K562 (cell line): Measurements from ENCODE around the gene ADRB2. TPM values are rescaled to one million over a fixed set of nuclear protein-coding genes. Genes with fewer than 3 reads are reported as not detected.
A peak's percentile ranks its signal among the peaks of the same experiment; 100 is the strongest.

Experiments used
- ATAC-seq: fragments of 200-7000 bp; cut with Tn5 transposase; 3 replicates; pipeline ENCODE4 v1.9.1; 2020; ENCODE audit warnings: moderate library complexity
- BruUV-seq: library from RNA; stranded (reverse); fragments of 400-500 nt; replicated peaks from 2 replicates; lab custom pipeline; 2021; lab: Mats Ljungman, UMichigan
- CTCF ChIA-PET: fragments of 300-600 bp; formaldehyde crosslinking; extraction: SDS; loops from one replicate; lab custom pipeline; 2021; ENCODE audit warnings: low intra/inter-chr PET ratio; lab: Yijun Ruan, JAX
- POLR2A ChIA-PET: fragments of 300-600, 350-650 bp; sonication (Branson Sonifier 250); formaldehyde crosslinking; extraction: SDS; loops from one replicate; lab custom pipeline; 2021; ENCODE audit warnings: antibody characterized with exemption, inconsistent platforms; lab: Yijun Ruan, JAX
- DNase-seq, 4 experiments: peaks; one replicate each; pipeline versions ENCODE4 v3.0.0 to v3.0.0-alpha.2; 2011 to 2018; ENCODE audit warnings: low spot score in 3 of 4, mixed read lengths in 3 of 4; ENCODE audit errors: extremely low read depth in 1 of 4
- FAIRE-seq: peaks from 2 replicates; lab custom pipeline; 2011; peaks lifted over from hg19 to GRCh38; lab: Jason Lieb, UNC
- H2AFZ ChIP-seq: 2 replicates; pipeline ENCODE4 v1.6.0; 2011; ENCODE audit warnings: low read depth, low read length, control low read depth, inconsistent platforms
- H3K27ac ChIP-seq: fragments of 200-600 bp; 3 replicates; pipeline ENCODE4 v1.8.0; 2011; ENCODE audit warnings: low read depth, mild to moderate bottlenecking, control low read depth, inconsistent platforms, low read length, moderate library complexity, mixed read lengths; ENCODE audit errors: extremely low read depth
- H3K27me3 ChIP-seq, 2 experiments: fragments of 300-600 bp in 1 of 2; 2 replicates in 1 of 2; 3 replicates in 1 of 2; pipeline versions ENCODE4 v1.6.0 to v1.8.0; 2011; ENCODE audit warnings: inconsistent platforms in 2 of 2, low read length in 2 of 2, mild to moderate bottlenecking in 1 of 2, mixed read lengths in 1 of 2, moderate library complexity in 1 of 2; ENCODE audit not compliant: control insufficient read depth in 2 of 2, insufficient read depth in 2 of 2
- H3K36me3 ChIP-seq: fragments of 300-600 bp; 3 replicates; pipeline ENCODE4 v1.8.0; 2011; ENCODE audit warnings: mild to moderate bottlenecking, low read length, inconsistent platforms; ENCODE audit not compliant: control insufficient read depth, insufficient read depth
- H3K4me1 ChIP-seq, 2 experiments: fragments of 200-600 bp in 1 of 2; replicated peaks in 1 of 2; 2 replicates in 1 of 2; 3 replicates in 1 of 2; pipeline versions ENCODE4 v1.5.1 to v1.8.0; 2011; ENCODE audit warnings: inconsistent platforms in 2 of 2, low read length in 2 of 2, mild to moderate bottlenecking in 1 of 2, mixed read lengths in 1 of 2, moderate library complexity in 1 of 2; ENCODE audit not compliant: control insufficient read depth in 2 of 2, insufficient read depth in 2 of 2
- H3K4me2 ChIP-seq: 2 replicates; pipeline ENCODE4 v1.6.1; 2011; ENCODE audit warnings: low read length, control low read depth, inconsistent platforms, mixed read lengths; ENCODE audit not compliant: insufficient read depth
- H3K4me3 ChIP-seq: fragments of 200-600 bp; sonication (generic), shearing (Covaris generic); 2 replicates; pipeline ENCODE4 v1.5.1; 2016; ENCODE audit warnings: control low read depth, inconsistent platforms
- H3K79me2 ChIP-seq: fragments of 200-600 bp; 3 replicates; pipeline ENCODE4 v1.8.0; 2011; ENCODE audit warnings: low read length, inconsistent platforms; ENCODE audit not compliant: control insufficient read depth, insufficient read depth
- H3K9ac ChIP-seq, 2 experiments: 2 replicates each; pipeline versions ENCODE4 v1.6.0 to v1.6.1; 2011; ENCODE audit warnings: low read depth in 2 of 2, low read length in 2 of 2, control low read depth in 1 of 2, inconsistent platforms in 1 of 2, mild to moderate bottlenecking in 1 of 2, mixed read lengths in 1 of 2; ENCODE audit not compliant: insufficient read depth in 1 of 2
- H3K9me1 ChIP-seq: one replicate; pipeline ENCODE4 v1.6.0; 2011; ENCODE audit warnings: inconsistent platforms, mild to moderate bottlenecking, low read length, moderate library complexity; ENCODE audit not compliant: control insufficient read depth, insufficient read depth
- H3K9me3 ChIP-seq: replicated peaks from 2 replicates; pipeline ENCODE4 v1.5.1; 2011; ENCODE audit warnings: low read depth, low read length, inconsistent platforms; ENCODE audit not compliant: control insufficient read depth, insufficient read depth
- H4K20me1 ChIP-seq: replicated peaks from 2 replicates; pipeline ENCODE4 v1.6.1; 2011; ENCODE audit warnings: low read length, inconsistent platforms, mixed read lengths; ENCODE audit not compliant: control insufficient read depth, insufficient read depth
- MAFF ChIP-seq: IDR thresholded peaks from 2 replicates; pipeline ENCODE4 v1.6.1; 2012; ENCODE audit warnings: low read length, improper control_type of control experiment
- MECOM ChIP-seq: fragments of 250-450 bp; sonication (Bioruptor Pico); IDR thresholded peaks from 2 replicates; pipeline ENCODE4 v1.8.0; 2022; ENCODE audit warnings: inconsistent platforms
- MTA1 ChIP-seq: fragments of 450-650 bp; IDR thresholded peaks from 2 replicates; pipeline ENCODE4 v1.6.1; 2017; ENCODE audit warnings: borderline replicate concordance
- NCOA2 ChIP-seq, 2 experiments: fragments of 450-650 bp; IDR thresholded peaks; 2 replicates each; pipeline ENCODE4 v1.6.1; 2018; ENCODE audit warnings: mild to moderate bottlenecking in 2 of 2, moderate library complexity in 1 of 2; ENCODE audit not compliant: partially characterized antibody in 2 of 2
- RBM14 ChIP-seq: fragments of 200-400 bp; formaldehyde crosslinking; IDR thresholded peaks from 2 replicates; pipeline ENCODE4 v1.6.1; 2018; ENCODE audit warnings: low read depth, mild to moderate bottlenecking, low read length, moderate library complexity, borderline replicate concordance; ENCODE audit not compliant: insufficient read depth
- RBM39 ChIP-seq: fragments of 200-400 bp; formaldehyde crosslinking; optimal IDR thresholded peaks from 2 replicates; pipeline ENCODE3; 2018; ENCODE audit warnings: low read depth, low read length
- SIRT6 ChIP-seq: IDR thresholded peaks from one replicate; pipeline ENCODE4 v1.6.1; 2012; ENCODE audit warnings: low read depth, mild to moderate bottlenecking, control low read depth, inconsistent platforms, low read length, moderate library complexity
- SMARCB1 ChIP-seq: IDR thresholded peaks from 2 replicates; pipeline ENCODE4 v1.6.1; 2011; ENCODE audit warnings: improper control_type of control experiment, low read depth; ENCODE audit not compliant: insufficient read length
- TOE1 ChIP-seq, 2 experiments: fragments of 450-650 bp in 1 of 2; sonication (generic) in 1 of 2; formaldehyde crosslinking in 1 of 2; IDR thresholded peaks; 2 replicates each; pipeline versions ENCODE4 v1.7.1 to v1.8.0; 2016 to 2022; ENCODE audit warnings: borderline replicate concordance in 2 of 2, mild to moderate bottlenecking in 2 of 2, antibody characterized with exemption in 1 of 2, inconsistent platforms in 1 of 2, low read depth in 1 of 2, missing genetic modification reagents in 1 of 2, moderate library complexity in 1 of 2
- ZFP36 ChIP-seq: fragments of 150-350 bp; IDR thresholded peaks from 2 replicates; pipeline ENCODE4 v1.6.1; 2018; ENCODE audit warnings: low read length, low read depth; ENCODE audit not compliant: partially characterized antibody
- WGBS: fragments of 100-300 bp; shearing (Covaris generic); methylation state at CpG from one replicate; pipeline ENCODE4 v1.1.6; 2016; ENCODE audit warnings: low coverage, mixed read lengths; ENCODE audit not compliant: insufficient coverage; ENCODE audit errors: missing lambda C conversion rate; 5-methylcytosine and 5-hydroxymethylcytosine counted together
- in situ Hi-C: fragments of 300-500 bp; cut with MboI; formaldehyde crosslinking; loops from 4 replicates; pipeline ENCODE4 v1.15.0; 2018; ENCODE audit warnings: inconsistent platforms, mixed read lengths
- intact Hi-C: fragments of 100-400 bp; cut with micrococcal nuclease; formaldehyde crosslinking; loops from 2 replicates; pipeline ENCODE4 v1.14.2; 2022
- polyA plus RNA-seq, 8 experiments: library from polyadenylated mRNA; depleted of rRNA in 4 of 8; stranded (reverse) in 5 of 8; unstranded in 3 of 8; fragments of >200 nt; fragmentation: Nextera tagmentation in 2 of 8; fragmentation: Illumina TruSeq in 1 of 8; extraction: Ambion mirVana in 2 of 8; extraction: Trizol in 1 of 8; gene quantifications; 2 replicates each; pipeline versions ENCODE4 v1.2.1 to v1.2.3, GENCODE V29; 2011 to 2014; ENCODE audit warnings: inconsistent platforms in 1 of 8, missing spikeins in 1 of 8
- total RNA-seq, 7 experiments: library from RNA; depleted of rRNA in 6 of 7; stranded (reverse); fragments of >200 nt in 6 of 7; fragmentation: Illumina TruSeq in 2 of 7; extraction: Trizol in 2 of 7; gene quantifications; 2 replicates each; pipeline versions ENCODE4 v1.2.1 to v1.2.3, GENCODE V29; 2011 to 2021; ENCODE audit warnings: low replicate concordance in 1 of 7
- TF ChIP-seq, protein P1 (sequence below): fragments of 200-600 bp; sonication (generic); IDR thresholded peaks from one replicate; pipeline ENCODE4 v1.6.1; 2012; ENCODE audit warnings: mild to moderate bottlenecking, low read depth, low read length, inconsistent platforms

Gene ADRB2
- total and polyA plus RNA-seq, 9 of the 15 experiments (the other 6 are each of a cell fraction or from before 2014, with no cell fraction given), result 0.01 to 0.18 (median 0.04) TPM; not detected in 2

GRCh38 chr5:148806520-148806931 is 19.9 kb upstream of the ADRB2 start:
- no peaks in the 10 kb centered on the region for H3K9me1 ChIP-seq
- peaks cover 25 to 61% of the 10 kb centered on the region in 2 experiments for H3K4me1 ChIP-seq
- H3K79me2 ChIP-seq, result no peaks in the 10 kb centered on the region
- DNase-seq, result peak; percentile 64 to 85 (median 72)
- H3K9me3 ChIP-seq, result no peaks in the 10 kb centered on the region
- FAIRE-seq, result peak; percentile 86
- CTCF ChIA-PET, result no interaction called here
- POLR2A ChIA-PET, result interaction anchor here (0.7 to 1.9 kb wide), 6 partner anchors 12 to 560 kb away, joined by 3 to 5 read pairs (median 4); partner anchors contain the start of gene ADRB2
- H3K27me3 ChIP-seq, result no peaks in the 10 kb centered on the region
- intact Hi-C loops, result loop anchor here (5.0 kb wide), 1 partner anchor 59 kb away; no protein-coding TSS in a partner anchor
- H3K36me3 ChIP-seq, result no peaks in the 10 kb centered on the region
- peak; percentile 67 for ATAC-seq
- H3K27ac ChIP-seq, result peak overlapping the region; percentile 67
- BruUV-seq, result no TSS peak
- 2% methylated on average over 4 of the region's 4 CpGs for WGBS
- in situ Hi-C loops, result no loop called here
- peak overlapping the region; percentile 29; the same call in 1 of the 2 replicates for H3K4me2 ChIP-seq
- H3K9ac ChIP-seq, result no peak overlapping the region
- H2AFZ ChIP-seq, result peak overlapping the region; percentile 36; the same call in 1 of the 2 replicates
- H3K4me3 ChIP-seq, result no peak overlapping the region
- H4K20me1 ChIP-seq, result no peaks in the 10 kb centered on the region
- no peak for TF ChIP-seq TOE1 (IDR thresholded peaks at IDR 0.05; ENCODE audit: borderline replicate concordance)
- no peak for TF ChIP-seq TOE1 (CRISPR knock-in tag; IDR thresholded peaks at IDR 0.05; ENCODE audit: borderline replicate concordance, low read depth)
- TF ChIP-seq SIRT6, result no peak
- peak; percentile 99 for TF ChIP-seq MECOM
- no peak for TF ChIP-seq RBM14
- TF ChIP-seq RBM39, result no peak
- peak; percentile 75 for TF ChIP-seq MTA1
- TF ChIP-seq, protein P1, sequence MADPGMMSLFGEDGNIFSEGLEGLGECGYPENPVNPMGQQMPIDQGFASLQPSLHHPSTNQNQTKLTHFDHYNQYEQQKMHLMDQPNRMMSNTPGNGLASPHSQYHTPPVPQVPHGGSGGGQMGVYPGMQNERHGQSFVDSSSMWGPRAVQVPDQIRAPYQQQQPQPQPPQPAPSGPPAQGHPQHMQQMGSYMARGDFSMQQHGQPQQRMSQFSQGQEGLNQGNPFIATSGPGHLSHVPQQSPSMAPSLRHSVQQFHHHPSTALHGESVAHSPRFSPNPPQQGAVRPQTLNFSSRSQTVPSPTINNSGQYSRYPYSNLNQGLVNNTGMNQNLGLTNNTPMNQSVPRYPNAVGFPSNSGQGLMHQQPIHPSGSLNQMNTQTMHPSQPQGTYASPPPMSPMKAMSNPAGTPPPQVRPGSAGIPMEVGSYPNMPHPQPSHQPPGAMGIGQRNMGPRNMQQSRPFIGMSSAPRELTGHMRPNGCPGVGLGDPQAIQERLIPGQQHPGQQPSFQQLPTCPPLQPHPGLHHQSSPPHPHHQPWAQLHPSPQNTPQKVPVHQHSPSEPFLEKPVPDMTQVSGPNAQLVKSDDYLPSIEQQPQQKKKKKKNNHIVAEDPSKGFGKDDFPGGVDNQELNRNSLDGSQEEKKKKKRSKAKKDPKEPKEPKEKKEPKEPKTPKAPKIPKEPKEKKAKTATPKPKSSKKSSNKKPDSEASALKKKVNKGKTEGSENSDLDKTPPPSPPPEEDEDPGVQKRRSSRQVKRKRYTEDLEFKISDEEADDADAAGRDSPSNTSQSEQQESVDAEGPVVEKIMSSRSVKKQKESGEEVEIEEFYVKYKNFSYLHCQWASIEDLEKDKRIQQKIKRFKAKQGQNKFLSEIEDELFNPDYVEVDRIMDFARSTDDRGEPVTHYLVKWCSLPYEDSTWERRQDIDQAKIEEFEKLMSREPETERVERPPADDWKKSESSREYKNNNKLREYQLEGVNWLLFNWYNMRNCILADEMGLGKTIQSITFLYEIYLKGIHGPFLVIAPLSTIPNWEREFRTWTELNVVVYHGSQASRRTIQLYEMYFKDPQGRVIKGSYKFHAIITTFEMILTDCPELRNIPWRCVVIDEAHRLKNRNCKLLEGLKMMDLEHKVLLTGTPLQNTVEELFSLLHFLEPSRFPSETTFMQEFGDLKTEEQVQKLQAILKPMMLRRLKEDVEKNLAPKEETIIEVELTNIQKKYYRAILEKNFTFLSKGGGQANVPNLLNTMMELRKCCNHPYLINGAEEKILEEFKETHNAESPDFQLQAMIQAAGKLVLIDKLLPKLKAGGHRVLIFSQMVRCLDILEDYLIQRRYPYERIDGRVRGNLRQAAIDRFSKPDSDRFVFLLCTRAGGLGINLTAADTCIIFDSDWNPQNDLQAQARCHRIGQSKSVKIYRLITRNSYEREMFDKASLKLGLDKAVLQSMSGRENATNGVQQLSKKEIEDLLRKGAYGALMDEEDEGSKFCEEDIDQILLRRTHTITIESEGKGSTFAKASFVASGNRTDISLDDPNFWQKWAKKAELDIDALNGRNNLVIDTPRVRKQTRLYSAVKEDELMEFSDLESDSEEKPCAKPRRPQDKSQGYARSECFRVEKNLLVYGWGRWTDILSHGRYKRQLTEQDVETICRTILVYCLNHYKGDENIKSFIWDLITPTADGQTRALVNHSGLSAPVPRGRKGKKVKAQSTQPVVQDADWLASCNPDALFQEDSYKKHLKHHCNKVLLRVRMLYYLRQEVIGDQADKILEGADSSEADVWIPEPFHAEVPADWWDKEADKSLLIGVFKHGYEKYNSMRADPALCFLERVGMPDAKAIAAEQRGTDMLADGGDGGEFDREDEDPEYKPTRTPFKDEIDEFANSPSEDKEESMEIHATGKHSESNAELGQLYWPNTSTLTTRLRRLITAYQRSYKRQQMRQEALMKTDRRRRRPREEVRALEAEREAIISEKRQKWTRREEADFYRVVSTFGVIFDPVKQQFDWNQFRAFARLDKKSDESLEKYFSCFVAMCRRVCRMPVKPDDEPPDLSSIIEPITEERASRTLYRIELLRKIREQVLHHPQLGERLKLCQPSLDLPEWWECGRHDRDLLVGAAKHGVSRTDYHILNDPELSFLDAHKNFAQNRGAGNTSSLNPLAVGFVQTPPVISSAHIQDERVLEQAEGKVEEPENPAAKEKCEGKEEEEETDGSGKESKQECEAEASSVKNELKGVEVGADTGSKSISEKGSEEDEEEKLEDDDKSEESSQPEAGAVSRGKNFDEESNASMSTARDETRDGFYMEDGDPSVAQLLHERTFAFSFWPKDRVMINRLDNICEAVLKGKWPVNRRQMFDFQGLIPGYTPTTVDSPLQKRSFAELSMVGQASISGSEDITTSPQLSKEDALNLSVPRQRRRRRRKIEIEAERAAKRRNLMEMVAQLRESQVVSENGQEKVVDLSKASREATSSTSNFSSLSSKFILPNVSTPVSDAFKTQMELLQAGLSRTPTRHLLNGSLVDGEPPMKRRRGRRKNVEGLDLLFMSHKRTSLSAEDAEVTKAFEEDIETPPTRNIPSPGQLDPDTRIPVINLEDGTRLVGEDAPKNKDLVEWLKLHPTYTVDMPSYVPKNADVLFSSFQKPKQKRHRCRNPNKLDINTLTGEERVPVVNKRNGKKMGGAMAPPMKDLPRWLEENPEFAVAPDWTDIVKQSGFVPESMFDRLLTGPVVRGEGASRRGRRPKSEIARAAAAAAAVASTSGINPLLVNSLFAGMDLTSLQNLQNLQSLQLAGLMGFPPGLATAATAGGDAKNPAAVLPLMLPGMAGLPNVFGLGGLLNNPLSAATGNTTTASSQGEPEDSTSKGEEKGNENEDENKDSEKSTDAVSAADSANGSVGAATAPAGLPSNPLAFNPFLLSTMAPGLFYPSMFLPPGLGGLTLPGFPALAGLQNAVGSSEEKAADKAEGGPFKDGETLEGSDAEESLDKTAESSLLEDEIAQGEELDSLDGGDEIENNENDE, result no peak
- no peak for TF ChIP-seq ZFP36
- TF ChIP-seq MAFF, result peak; percentile 12; the same call in 1 of the 2 replicates
- TF ChIP-seq SMARCB1, result no peak
- no peak for TF ChIP-seq NCOA2 (IDR thresholded peaks at IDR 0.05; ENCODE audit: partially characterized antibody in 2 of 2)
